ENCODE data around the gene UBE4B.
"Not testable (repeated sequence)": the region's sequence is repeated elsewhere in the genome, so short reads cannot be mapped to it uniquely, and the experiment has no call there.

UBE4B gene

GRCh38 chr1:10213186-10213705 lies 180.5 kb downstream of the UBE4B start:
- DNase-seq: no peak

DNA sequence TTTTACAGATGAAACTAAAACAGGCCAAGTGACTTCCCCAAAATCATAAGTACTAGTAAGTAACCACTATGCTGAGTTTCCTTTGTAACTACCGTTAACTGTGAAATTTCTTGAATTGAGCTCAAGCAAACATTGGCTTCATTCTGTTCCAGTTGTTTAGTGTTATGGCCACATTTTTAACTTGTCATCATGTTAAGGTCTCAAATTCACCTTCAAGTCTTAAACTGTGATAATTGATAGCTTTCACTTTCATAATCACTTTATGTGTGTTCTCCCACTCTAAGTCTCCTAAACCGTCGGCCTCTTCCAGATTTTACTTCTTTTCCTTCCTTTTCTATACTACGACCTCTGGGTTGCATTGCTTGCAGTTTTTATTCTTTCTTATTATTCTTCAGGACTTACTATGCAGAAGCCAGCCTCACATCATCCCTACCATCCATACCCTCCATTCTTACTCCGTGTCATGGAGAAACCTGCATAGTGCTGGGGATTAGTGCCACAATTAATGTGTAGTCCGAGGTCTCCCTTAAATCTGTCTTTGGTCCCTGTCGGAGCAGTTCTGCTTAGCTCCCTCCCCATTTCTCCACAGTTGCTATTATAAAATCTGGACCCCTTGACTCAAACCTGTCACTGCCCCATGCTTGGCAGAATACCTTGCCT lies 183.5 kb downstream of the UBE4B start:
- no peak for DNase-seq

DNA sequence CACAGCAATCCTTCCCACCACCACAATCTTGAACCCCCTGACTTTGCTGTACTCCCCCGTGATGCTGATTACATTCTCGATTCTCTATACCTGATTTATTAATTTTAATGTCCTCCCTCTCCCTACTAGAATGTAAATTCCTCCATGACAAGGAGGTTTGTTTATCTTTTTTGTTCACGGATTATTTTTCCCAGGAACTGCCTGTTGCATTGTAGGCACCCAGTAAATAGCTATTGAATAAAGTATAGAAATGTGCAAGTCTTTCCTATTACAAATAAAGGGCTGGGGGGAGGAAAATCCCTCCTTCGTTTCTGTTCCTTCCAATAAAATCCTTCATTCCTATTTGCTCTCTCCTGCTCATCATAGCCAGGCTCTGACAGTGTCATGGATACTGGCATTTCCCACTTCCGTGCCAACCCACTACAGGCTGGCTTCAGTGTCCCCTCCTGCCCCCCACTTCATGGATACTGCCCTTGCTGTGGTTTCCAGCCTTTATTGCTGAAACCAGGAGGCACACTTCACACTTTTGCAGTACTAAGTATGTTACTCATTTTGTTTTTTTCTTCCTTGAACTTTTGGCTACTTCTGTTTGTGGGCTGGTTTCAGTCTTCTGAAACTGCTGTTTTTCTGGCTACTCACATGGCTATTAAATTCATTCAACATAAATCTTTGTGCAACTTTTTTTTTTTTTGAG lies 185.1 kb downstream of the UBE4B start:
- no peak for DNase-seq

DNA sequence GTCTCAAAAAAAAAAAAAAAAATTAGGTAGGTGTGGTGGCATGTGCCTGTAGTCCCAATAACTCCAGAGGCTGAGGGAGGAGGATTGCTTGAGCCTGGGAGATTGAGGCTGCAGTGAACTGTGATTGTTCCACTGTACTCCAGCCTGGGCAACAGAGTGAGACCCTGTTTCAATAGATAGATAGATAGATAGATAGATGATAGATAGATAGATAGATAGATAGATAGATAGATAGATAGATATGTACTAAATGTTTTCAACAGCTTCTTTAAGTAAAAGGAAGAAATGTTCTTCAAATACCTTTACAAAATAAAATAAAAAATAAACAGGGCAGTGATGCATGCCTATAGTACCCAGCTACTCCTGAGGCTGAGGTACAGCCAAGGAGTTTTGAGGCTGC lies 187.4 kb downstream of the UBE4B start:
- DNase-seq: no peak

GRCh38 chr1:10220657-10221056 lies 187.9 kb downstream of the UBE4B start:
- DNase-seq: not testable (repeated sequence)

DNA sequence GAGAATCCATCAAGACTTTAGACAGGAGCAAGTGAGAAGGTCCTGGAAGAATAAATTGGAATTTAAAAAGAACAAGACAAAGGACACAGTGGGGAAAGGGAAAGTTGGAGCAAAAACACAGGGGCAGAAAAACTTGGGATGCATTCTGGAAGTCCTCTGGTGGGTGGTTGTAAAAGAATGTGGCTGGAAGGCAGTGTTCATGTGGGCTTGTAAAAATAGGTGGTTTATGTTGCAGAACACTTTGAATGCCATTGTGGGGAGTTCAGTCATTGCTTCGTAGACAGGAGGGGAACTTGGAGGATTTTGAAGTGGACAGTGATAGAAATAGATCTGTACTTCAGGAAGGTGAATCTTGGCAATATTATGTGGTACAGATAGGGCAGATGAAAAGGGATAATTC lies 192.8 kb downstream of the UBE4B start:
- no peak for DNase-seq

DNA sequence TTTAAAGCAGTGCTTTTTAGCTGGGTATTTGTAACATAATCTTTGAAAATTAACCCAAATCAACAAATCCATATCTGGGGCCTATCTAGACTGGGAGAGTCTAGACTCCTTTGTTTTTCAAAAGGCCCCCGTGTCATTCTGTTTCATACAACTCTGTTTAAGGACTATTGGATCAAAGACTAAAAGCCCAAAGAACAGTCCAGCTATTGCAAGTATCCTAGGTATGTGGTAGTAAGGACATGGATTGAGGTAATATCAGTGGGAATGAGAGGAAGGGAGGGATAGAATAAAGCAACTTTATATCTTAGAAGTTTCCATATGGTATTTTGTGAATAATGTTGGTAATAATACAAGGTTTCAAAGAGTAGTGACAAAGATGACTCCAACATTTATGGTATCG lies 195.8 kb downstream of the UBE4B start:
- no peak for DNase-seq

- no peak for DNase-seq
These were observed 197.1 kb downstream of the UBE4B start for GRCh38 chr1:10229903-10230302.

All from NCI-H1417 treated with DMSO at 0.1 percent for 48 hours (cell line).